Amniotic stem cell (primary cell): ENCODE data around the gene MYOD1.

ENCODE experiments used
- DNase-seq: peaks from one replicate; lab custom pipeline; 2025; lab: John Stamatoyannopoulos, UW

Gene MYOD1

GRCh38 chr11:17750013-17750800 is 30.8 kb downstream of the MYOD1 start:
- DNase-seq = no peak

DNA sequence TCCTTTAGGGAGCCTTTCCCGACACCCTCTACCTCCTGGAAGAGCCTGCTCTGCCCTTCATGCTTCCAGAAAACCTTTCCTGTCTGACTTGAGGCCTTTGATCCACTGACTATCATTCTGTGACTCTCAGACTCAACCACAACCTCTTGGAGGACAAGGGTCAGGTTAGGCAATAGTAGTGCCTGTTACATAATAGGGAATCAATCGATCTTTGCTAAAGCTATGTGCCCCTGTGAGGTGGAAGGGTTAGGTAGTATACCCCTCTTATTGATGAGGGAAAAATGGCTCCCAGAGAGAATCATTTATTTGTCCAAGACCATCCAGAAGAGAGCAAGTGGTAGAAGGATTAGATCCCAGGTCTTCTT is 31.4 kb downstream of the MYOD1 start:
- no peak for DNase-seq

DNA sequence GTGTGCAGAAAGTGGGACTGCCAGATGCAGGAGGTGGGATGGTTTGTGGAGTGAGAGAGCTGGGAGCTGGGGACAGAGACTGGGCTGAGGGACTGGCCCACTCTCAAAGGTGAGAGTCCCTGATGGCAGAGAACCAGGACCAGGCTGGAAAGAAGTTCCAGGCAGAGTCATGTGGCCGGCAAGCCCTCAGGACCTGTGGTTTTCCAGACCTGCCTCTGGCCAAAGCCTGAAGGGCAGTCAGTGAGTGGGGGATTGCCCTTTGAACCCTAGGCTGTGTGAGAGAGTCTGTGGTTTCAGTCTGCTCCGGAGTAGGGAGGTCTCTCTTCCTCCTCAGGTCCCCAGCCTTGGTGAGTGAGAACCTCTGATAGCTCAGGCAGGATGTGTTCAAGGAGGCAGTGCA is 32.2 kb downstream of the MYOD1 start:
- DNase-seq = no peak

DNA sequence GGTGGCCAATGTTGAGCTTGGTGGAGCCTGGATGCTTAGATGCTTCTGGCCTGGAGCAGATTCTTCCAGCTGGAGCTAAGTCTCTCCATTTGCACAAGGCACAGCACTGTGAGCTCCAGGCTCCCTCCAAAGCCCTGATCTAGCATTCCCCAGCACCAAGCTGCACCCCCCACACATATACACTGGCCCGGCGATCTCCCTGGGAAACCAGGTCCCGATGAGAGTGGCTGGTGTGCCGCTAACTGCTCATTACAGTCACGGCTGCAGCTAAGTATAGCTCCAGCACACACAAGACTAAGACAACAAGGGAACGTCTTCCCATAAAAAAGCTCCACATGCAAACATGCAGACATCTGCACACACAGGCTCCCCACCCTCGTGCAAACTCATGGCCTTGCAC is 32.8 kb downstream of the MYOD1 start:
- no peak for DNase-seq

DNA sequence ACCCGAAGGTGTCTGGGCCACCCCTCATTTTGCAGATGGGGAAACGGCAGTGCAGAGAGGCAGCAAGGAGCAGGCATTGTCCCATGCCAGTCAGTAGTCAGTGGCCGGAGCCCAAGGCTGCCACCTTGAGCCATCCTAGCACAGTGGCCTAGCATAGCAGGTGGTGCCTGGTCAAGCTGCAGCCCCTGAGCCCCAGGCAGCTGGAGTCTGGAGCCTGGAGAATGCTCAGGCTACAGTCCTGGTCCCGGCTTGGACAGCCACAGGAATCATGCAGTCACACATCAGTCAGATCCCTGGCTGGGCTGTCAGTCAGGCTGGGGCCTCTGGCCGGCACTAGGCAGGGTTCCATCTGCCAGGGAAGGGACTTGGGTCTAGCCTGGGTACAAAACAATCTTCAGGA is 33.8 kb downstream of the MYOD1 start:
- DNase-seq = no peak

- DNase-seq = no peak
Measured at GRCh38 chr11:17753641-17754040, 34.3 kb downstream of the MYOD1 start.

- DNase-seq = no peak
Measured at GRCh38 chr11:17755891-17756290, 36.5 kb downstream of the MYOD1 start.

DNA sequence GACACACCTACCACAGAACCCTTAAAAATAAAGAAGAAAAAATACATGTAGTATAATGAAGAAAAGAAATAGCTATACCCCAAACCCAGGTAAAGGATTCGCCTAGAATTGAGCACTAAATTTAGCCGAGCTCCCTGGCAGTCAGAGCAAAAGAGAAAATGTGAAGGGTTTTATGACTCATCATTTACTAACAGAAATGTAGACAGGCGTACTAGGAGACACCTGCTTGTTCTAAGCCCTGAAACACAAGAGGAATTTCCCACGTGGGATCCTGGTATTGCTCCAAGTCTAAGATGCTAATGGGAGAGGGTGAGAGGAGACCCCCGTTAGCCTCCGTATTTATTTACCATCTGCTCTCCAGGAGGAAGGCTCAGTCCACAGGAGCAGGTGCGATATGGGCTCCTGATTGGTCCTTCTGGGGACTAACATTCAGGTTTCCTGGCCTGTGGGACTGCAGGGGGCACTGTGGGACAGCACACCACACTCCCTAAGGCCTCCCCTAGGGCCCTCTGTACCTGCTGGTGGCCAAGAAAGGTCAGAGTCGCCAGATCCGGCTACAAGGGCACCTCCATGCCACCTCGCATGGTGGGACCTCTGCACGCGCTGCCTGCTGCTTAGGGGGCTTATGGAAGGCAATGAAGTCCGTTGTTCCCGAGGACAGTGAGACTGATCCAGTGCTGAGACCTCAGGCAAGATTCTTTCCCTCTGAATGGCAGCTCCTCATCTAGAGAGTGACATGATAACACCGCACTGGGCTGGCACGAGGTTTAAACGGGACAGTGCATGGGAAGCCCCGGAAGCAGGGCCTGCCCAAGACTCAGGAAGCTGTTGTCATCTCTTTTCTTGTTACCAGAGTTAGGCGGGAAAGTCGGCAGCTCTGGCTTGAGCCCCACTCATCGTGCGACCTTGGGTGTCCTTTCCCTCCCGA is 41.0 kb downstream of the MYOD1 start:
- no peak for DNase-seq

- DNase-seq = no peak
Measured at GRCh38 chr11:17762309-17762974, 43.1 kb downstream of the MYOD1 start.

DNA sequence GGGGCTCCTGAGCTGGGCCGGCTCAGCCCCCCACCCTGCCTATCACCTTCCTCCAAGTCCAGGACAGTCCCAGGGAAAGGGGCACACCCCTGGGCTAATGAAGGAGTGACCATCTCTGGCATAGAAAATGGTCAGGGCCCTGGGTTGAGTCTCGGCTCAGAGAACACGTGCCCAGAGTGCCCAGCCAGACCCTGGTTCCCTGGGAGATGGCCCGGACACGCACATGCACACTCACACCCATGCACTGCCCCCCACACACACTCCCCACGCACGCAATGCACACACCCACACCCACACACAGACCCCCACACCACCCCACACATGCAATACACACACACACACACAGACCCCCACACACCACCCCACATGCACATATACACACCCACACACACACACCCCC is 43.9 kb downstream of the MYOD1 start:
- no peak for DNase-seq

GRCh38 chr11:17763703-17764102 is 44.3 kb downstream of the MYOD1 start:
- no peak for DNase-seq

GRCh38 chr11:17764446-17765218 is 45.3 kb downstream of the MYOD1 start:
- DNase-seq = no peak

DNA sequence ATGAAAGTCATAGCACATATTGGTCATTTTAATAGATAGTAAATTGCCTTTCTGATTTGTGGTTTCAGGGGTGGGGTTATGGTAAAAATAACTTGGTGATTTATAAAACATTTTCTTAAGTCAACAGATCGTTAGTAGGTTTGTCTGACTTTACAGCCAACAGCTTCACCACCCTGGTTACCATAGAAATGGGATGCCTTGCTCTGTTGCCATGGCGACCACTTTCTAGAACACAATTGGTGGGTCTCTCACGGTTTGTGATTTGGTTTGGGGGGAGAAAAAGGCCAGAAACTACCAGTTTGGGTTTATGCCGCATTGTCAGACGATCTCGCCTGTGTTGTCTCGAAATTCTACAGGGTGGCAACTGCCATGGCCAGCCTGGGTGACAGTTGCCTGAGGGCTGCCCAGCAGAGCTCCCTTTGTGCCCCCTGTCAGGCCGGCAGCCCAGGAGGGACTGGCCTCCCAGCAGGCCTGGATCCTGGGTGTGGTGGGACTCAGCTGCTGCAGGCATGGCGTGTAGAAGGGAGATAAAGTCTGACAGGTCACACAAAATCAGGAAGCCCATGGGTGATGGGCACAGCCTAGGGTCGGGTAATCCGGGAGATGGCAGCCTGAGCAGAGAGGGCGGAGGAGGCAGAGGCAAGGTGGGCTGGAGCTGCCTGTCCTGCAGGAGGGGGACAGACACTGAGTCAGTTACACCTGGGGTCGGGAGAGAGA is 46.1 kb downstream of the MYOD1 start:
- DNase-seq = no peak

- DNase-seq = no peak
Measured at GRCh38 chr11:17766073-17766359, 46.6 kb downstream of the MYOD1 start.

DNA sequence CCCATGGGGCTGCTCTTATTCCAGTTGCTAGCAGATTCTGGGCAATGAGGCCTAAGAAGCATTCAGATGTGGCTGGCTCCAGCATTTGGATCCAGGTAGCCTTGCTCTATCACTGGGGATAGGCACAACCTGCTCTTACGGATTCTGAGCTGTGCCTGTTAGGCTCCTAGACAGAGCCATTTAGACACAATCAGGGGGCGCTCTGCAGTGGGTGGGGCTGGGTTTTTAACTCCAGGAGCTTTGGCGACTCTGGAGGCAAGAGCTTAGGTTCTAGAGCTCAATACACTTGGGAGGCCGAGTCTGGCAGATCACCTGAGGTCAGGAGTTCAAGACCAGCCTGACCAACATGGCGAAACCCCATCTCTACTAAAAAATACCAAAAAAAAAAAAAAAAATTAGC is 47.2 kb downstream of the MYOD1 start:
- no peak for DNase-seq

GRCh38 chr11:17767301-17767885 is 48.0 kb downstream of the MYOD1 start:
- no peak for DNase-seq

- DNase-seq = no peak
Measured at GRCh38 chr11:17767914-17768313, 48.5 kb downstream of the MYOD1 start.

DNA sequence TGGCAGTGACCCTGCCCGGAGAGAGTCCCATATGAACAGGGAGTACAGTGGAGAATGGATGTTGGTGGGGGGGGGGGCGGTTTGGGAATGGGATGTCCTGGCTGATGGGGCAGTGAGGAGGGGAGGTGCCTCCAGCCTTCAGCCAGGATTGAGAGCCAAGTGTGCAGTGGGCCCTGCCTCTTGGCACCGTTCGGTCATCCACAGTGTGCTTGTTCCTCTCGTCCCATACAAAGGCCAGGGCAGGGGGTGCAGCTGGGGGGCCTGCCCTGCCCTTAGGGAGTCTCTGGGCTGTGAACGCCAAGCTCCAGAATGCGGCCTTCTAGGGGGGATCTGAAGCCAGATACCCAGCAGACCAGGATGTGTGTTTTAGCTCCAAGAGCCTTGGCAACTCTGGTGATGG is 49.2 kb downstream of the MYOD1 start:
- no peak for DNase-seq

DNA sequence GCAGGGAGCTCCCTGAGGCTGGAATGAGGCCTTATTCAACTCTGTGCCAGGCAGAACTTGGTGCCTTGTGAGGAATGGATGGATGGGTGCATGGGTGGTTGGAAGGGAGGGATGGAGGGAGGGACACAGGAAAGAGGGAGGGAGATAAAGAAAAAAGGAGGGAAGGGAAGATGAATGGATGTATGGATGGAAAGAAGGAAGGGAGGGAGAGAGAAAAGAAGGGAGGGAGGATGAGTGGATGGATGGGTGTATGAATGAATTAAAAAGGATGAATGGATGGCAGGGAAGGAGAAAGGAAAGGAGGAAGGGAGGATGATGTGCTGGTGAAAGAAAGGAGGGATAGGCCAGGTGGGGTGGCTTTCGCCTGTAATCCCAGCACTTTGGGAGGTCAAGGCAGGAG is 49.8 kb downstream of the MYOD1 start:
- DNase-seq = no peak

- no peak for DNase-seq
Measured at GRCh38 chr11:17770048-17770652, 50.8 kb downstream of the MYOD1 start.

DNA sequence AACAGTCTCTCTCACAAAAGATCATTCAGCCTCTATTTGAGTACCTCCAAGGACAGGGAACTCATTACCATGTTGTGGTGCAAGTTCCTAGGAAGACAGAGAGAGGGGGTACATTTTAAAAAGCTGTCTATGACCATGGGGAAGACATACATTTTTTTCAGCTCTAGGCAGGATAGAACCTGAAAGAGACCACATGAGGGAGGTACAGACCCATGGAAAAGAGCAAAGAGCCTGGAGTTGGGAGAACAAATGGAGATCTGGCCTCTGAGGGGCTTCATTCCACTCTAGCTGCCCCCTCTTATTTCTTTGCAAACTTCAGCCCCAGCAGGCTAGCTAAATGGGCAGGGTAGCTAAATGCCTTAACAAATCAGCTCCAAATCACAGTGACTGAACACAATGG is 51.5 kb downstream of the MYOD1 start:
- DNase-seq = no peak
